GM12864 (cell line): ENCODE data around the gene ATP2B1.

Experiments
- DNase-seq: peaks from one replicate; pipeline ENCODE4 v3.0.0-alpha.2; 2011; ENCODE audit warnings: low read depth
- H3K4me3 ChIP-seq: 2 replicates; pipeline ENCODE4 v1.5.1; 2011; ENCODE audit warnings: mild to moderate bottlenecking, low read depth, low read length, control low read depth
- CTCF ChIP-seq: IDR thresholded peaks from 2 replicates; pipeline ENCODE4 v1.5.1; 2011; ENCODE audit warnings: low read depth, mild to moderate bottlenecking, moderate library complexity, low read length, control low read depth, inconsistent platforms; ENCODE audit errors: missing control alignments

ATP2B1 gene

DNA sequence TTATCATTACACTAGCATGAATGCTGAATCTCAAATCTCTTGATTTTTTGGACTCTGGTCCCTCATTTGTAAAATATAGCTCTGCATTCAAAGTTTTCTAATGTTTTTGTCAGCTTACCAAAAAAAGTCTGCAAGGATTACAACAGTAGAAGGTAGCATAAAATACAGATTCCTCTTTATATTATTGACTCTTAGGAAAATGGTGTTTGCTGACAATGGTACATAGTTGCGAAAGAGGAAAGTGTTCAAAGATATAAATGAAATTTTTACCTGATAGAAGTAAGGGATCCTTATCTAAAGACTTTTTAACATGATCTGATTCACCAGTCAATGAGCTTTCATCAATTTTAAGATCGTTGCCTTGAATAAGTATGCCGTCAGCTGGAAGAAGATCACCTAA is 74.1 kb downstream of the ATP2B1 start:
- no peak for TF ChIP-seq CTCF
- H3K4me3 ChIP-seq, result no peak overlapping the region
- DNase-seq, result no peak

- no peak for DNase-seq
- H3K4me3 ChIP-seq, result no peak overlapping the region
- TF ChIP-seq CTCF, result no peak
Observed at GRCh38 chr12:89632778-89633177, 75.9 kb downstream of the ATP2B1 start.

- no peak overlapping the region for H3K4me3 ChIP-seq
- TF ChIP-seq CTCF, result no peak
- DNase-seq, result no peak
Observed at GRCh38 chr12:89622115-89622514, 86.5 kb downstream of the ATP2B1 start.

DNA sequence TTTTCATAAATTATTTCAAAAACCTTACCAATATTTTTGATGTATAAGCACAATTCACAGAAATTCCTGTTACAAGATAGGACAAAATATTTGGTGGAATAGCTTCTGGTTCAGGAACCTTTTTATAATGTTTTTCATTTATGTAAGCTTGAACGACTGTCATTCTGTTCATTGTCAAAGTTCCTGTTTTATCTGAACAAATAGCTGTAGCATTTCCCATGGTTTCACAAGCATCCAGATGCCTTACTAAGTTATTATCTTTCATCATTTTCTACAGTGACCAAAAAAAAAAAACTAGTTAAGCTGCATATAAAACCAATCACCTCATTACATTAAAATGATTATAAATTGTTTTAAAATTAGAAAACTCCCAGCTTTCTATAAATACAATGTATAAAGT is 87.1 kb downstream of the ATP2B1 start:
- no peak for TF ChIP-seq CTCF
- no peak for DNase-seq
- no peak overlapping the region for H3K4me3 ChIP-seq

DNA sequence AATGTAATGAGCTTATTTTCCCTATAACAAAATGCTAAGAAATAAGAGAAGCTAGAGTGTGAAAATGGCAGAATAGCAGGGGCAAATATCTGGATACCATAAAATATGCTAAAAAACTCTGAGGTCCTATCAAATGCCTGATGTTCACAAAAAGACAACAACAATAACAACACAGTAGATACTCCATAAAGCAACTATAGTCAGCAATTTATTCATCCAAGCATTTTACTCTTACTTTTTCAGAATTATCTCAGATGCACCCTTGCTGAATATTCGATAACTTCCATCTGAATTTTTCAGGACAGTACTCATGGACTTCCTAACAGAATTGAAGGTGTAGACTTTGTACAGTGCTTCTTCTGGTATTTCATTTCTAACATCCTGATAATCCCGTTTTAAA is 88.9 kb downstream of the ATP2B1 start:
- no peak for DNase-seq
- TF ChIP-seq CTCF, result no peak
- no peak overlapping the region for H3K4me3 ChIP-seq

- no peak overlapping the region for H3K4me3 ChIP-seq
- no peak for DNase-seq
Observed at GRCh38 chr12:89618113-89618862, 90.3 kb downstream of the ATP2B1 start.

More at GRCh38 chr12:89618113-89618862, 90.3 kb downstream of the ATP2B1 start:
- TF ChIP-seq CTCF, result no peak
